ENCODE results near the gene SNX2. TPM values are rescaled to one million over a fixed set of nuclear protein-coding genes. Genes with fewer than 3 reads are reported as not detected.

SNX2 gene
- total and polyA plus RNA-seq, 8 donors: 11.4 to 42.9 (median 30.2) TPM

DNA sequence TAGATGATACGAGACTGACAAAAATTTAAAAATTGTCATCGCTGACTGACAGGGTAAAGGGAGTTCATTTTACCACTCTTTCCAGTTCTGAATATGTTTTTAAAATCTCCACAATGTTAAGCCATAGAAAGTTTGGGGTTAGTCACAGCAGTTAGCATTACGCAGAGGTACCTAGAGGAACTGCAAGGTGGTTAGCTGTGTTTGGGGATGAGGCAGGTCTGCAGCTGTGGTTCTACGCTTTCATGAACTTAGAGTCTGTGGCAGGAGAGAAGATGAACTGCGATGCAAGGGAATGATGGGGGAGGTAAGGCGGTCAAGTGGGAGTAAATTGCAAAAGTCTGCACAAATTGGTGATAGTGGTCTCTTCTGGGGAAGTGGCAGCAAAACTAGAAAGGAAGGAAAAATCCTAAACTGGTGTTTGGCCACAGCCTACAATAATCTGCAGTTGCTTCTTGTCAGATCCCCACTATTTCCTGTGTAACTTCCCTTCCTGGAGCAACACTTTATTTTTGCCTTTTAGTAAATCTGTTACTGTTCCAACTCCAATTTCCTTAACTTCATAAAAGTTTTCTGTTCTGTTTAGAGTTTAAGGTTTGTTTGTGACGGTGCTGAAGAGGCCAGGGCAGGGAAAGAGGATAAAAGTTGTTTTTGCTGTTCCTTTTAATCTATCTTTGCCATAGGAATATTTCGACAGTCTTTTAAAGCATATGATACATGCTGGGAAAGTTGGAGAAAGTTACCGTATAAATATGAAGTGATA lies 38.6 kb upstream of the SNX2 start:
- DNase-seq (no peak), FAIRE-seq (no peak), ATAC-seq (no peak)
- Histone ChIP-seq H3K27me3 (no peaks in the 10 kb centered on the region), H3K4me1 (no peaks in the 10 kb centered on the region), H3K4me3 (no peak overlapping the region), H3K9me3 (no peaks in the 10 kb centered on the region), H3K36me3 (no peaks in the 10 kb centered on the region), H3K27ac (no peak overlapping the region)
- TF ChIP-seq, protein P1, sequence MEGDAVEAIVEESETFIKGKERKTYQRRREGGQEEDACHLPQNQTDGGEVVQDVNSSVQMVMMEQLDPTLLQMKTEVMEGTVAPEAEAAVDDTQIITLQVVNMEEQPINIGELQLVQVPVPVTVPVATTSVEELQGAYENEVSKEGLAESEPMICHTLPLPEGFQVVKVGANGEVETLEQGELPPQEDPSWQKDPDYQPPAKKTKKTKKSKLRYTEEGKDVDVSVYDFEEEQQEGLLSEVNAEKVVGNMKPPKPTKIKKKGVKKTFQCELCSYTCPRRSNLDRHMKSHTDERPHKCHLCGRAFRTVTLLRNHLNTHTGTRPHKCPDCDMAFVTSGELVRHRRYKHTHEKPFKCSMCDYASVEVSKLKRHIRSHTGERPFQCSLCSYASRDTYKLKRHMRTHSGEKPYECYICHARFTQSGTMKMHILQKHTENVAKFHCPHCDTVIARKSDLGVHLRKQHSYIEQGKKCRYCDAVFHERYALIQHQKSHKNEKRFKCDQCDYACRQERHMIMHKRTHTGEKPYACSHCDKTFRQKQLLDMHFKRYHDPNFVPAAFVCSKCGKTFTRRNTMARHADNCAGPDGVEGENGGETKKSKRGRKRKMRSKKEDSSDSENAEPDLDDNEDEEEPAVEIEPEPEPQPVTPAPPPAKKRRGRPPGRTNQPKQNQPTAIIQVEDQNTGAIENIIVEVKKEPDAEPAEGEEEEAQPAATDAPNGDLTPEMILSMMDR (IDR thresholded peaks at IDR 0.05): no peak
- intact Hi-C loops (cut with DNase I): no loop called here
- 75 to 81% methylated on average over 9 of the region's 9 CpGs for WGBS, 2 donors

GRCh38 chr5:122738088-122738487 lies 36.8 kb upstream of the SNX2 start:
- no peak for FAIRE-seq
- intact Hi-C loops (cut with DNase I): no loop called here
- Histone ChIP-seq H3K4me1 (no peaks in the 10 kb centered on the region), H3K27me3 (no peaks in the 10 kb centered on the region), H3K27ac (no peak overlapping the region), H3K36me3 (no peaks in the 10 kb centered on the region), H3K9me3 (no peaks in the 10 kb centered on the region), H3K4me3 (no peak overlapping the region)
- TF ChIP-seq, protein P1 (IDR thresholded peaks at IDR 0.05): no peak
- ATAC-seq: no peak
- no peak for DNase-seq

- TF ChIP-seq, protein P1 (IDR thresholded peaks at IDR 0.05): no peak
- intact Hi-C loops (cut with DNase I): no loop called here
- ATAC-seq: no peak
- H3K27me3 ChIP-seq: no peaks in the 10 kb centered on the region
- no peaks in the 10 kb centered on the region for H3K9me3 ChIP-seq
- no peak overlapping the region for H3K4me3 ChIP-seq
- WGBS, 2 donors: 59 to 60% methylated on average over 2 of the region's 2 CpGs
- no peaks in the 10 kb centered on the region for H3K36me3 ChIP-seq
- no peak overlapping the region for H3K27ac ChIP-seq
- H3K4me1 ChIP-seq: no peaks in the 10 kb centered on the region
- no peak for FAIRE-seq
- no peak for DNase-seq
Observed at GRCh38 chr5:122741681-122742080, 33.2 kb upstream of the SNX2 start.

- intact Hi-C loops (cut with DNase I): no loop called here
- H3K4me1 ChIP-seq: no peaks in the 10 kb centered on the region
- no peak for DNase-seq
- TF ChIP-seq, protein P1 (IDR thresholded peaks at IDR 0.05): no peak
- ATAC-seq: no peak
- no peak overlapping the region for H3K27ac ChIP-seq
- WGBS, 2 donors: 63 to 74% methylated on average over 3 of the region's 3 CpGs
- no peak overlapping the region for H3K4me3 ChIP-seq
- no peaks in the 10 kb centered on the region for H3K36me3 ChIP-seq
- no peaks in the 10 kb centered on the region for H3K9me3 ChIP-seq
- FAIRE-seq: no peak
- H3K27me3 ChIP-seq: no peaks in the 10 kb centered on the region
Observed at GRCh38 chr5:122743261-122743660, 31.6 kb upstream of the SNX2 start.

- Histone ChIP-seq H3K9me3 (no peaks in the 10 kb centered on the region), H3K4me3 (no peak overlapping the region), H3K27ac (no peak overlapping the region), H3K27me3 (no peaks in the 10 kb centered on the region), H3K4me1 (no peaks in the 10 kb centered on the region), H3K36me3 (no peaks in the 10 kb centered on the region)
- TF ChIP-seq, protein P1 (IDR thresholded peaks at IDR 0.05): no peak
- ATAC-seq (no peak), DNase-seq (no peak), FAIRE-seq (no peak)
- intact Hi-C loops (cut with DNase I): no loop called here
- WGBS, 2 donors: 66 to 85% methylated on average over 2 of the region's 2 CpGs
Observed at GRCh38 chr5:122745597-122745996, 29.3 kb upstream of the SNX2 start.
